NCI-H345 (cell line): ENCODE measurements around the gene NDUFAF2.
"Not testable (repeated sequence)": the region's sequence is repeated elsewhere in the genome, so short reads cannot be mapped to it uniquely, and the experiment has no call there.

Experiments used
- DNase-seq: peaks from one replicate; lab custom pipeline; 2025; lab: John Stamatoyannopoulos, UW

Gene NDUFAF2

GRCh38 chr5:61177716-61178115, 232.7 kb downstream of the NDUFAF2 start:
- DNase-seq: no peak

GRCh38 chr5:61178702-61179101, 233.7 kb downstream of the NDUFAF2 start:
- DNase-seq: no peak

- no peak for DNase-seq
These were observed 235.9 kb downstream of the NDUFAF2 start for GRCh38 chr5:61180886-61181285.

- DNase-seq: no peak
These were observed 237.4 kb downstream of the NDUFAF2 start for GRCh38 chr5:61182449-61182848.

- no peak for DNase-seq
These were observed 238.5 kb downstream of the NDUFAF2 start for GRCh38 chr5:61183538-61183937.

GRCh38 chr5:61184708-61185107, 239.7 kb downstream of the NDUFAF2 start:
- DNase-seq: no peak

- DNase-seq: no peak
These were observed 241.6 kb downstream of the NDUFAF2 start for GRCh38 chr5:61186634-61187033.

GRCh38 chr5:61187352-61187751, 242.3 kb downstream of the NDUFAF2 start:
- not testable (repeated sequence) for DNase-seq

GRCh38 chr5:61187826-61188225, 242.8 kb downstream of the NDUFAF2 start:
- DNase-seq: not testable (repeated sequence)

- DNase-seq: no peak
These were observed 253.6 kb downstream of the NDUFAF2 start for GRCh38 chr5:61198606-61199005.

- DNase-seq: no peak
These were observed 255.7 kb downstream of the NDUFAF2 start for GRCh38 chr5:61200582-61201155.

GRCh38 chr5:61202213-61202612, 257.2 kb downstream of the NDUFAF2 start:
- DNase-seq: no peak
